Kasumi-1 (cell line): ENCODE data around the gene BLTP3A.
"Not testable (repeated sequence)": the region's sequence is repeated elsewhere in the genome, so short reads cannot be mapped to it uniquely, and the experiment has no call there.

Experiments
- DNase-seq, 2 experiments: peaks; one replicate each; lab custom pipeline; 2025; lab: John Stamatoyannopoulos, UW

The BLTP3A gene

GRCh38 chr6:34791164-34791700 is 651 bp upstream of the BLTP3A start:
- peak; percentile 65 to 71 for DNase-seq

GRCh38 chr6:34792605-34793500 is 970 bp downstream of the BLTP3A start:
- DNase-seq = peak; percentile 65 to 70

- no peak for DNase-seq
Observed at GRCh38 chr6:34793877-34794276, 2.0 kb downstream of the BLTP3A start.

GRCh38 chr6:34795836-34796425 is 4.0 kb downstream of the BLTP3A start:
- no peak for DNase-seq

GRCh38 chr6:34798057-34798456 is 6.2 kb downstream of the BLTP3A start:
- no peak for DNase-seq

GRCh38 chr6:34799547-34799946 is 7.7 kb downstream of the BLTP3A start:
- DNase-seq = no peak

GRCh38 chr6:34804543-34804942 is 12.7 kb downstream of the BLTP3A start:
- DNase-seq = no peak

- not testable (repeated sequence) for DNase-seq
Observed at GRCh38 chr6:34805074-34805473, 13.2 kb downstream of the BLTP3A start.

- DNase-seq = no peak
Observed at GRCh38 chr6:34806738-34807453, 15.0 kb downstream of the BLTP3A start.

GRCh38 chr6:34808473-34808872 is 16.6 kb downstream of the BLTP3A start:
- not testable (repeated sequence) for DNase-seq

GRCh38 chr6:34809419-34809818 is 17.5 kb downstream of the BLTP3A start:
- not testable (repeated sequence) for DNase-seq

GRCh38 chr6:34810017-34810882 is 18.4 kb downstream of the BLTP3A start:
- DNase-seq = no peak

- DNase-seq = no peak
Observed at GRCh38 chr6:34810936-34811632, 19.2 kb downstream of the BLTP3A start.

- no peak for DNase-seq
Observed at GRCh38 chr6:34813028-34813713, 21.3 kb downstream of the BLTP3A start.

GRCh38 chr6:34816635-34817301 is 24.9 kb downstream of the BLTP3A start:
- DNase-seq = no peak

GRCh38 chr6:34817446-34817845 is 25.6 kb downstream of the BLTP3A start:
- no peak for DNase-seq

- peak; percentile 51 to 57 for DNase-seq
Observed at GRCh38 chr6:34818872-34819570, 27.1 kb downstream of the BLTP3A start.

- DNase-seq = peak; percentile 33 to 40
Observed at GRCh38 chr6:34819571-34820480, 27.9 kb downstream of the BLTP3A start.
